Measurements from ENCODE around the gene SLC16A1.

SLC16A1 gene

DNA sequence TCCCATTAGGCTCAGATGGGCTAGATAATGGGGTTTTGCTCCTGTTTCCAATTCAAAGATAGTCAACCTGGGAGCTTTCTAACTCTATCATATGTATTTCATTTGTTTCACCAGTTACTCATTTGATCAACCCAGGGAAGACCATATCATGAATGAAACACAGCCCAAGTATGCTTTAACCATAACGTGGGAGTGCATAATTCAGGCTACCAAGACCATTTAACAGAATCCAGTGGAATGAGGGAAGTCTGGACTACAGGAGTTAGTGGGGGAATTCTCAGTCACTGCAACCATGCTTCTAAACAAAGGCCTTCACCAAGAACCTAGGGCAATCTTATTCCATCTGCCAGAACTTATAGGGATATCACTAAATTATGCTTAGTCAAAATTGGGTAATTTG, 15.0 kb upstream of the SLC16A1 start:
- no peak for DNase-seq (ENCODE audit: low spot score)

DNA sequence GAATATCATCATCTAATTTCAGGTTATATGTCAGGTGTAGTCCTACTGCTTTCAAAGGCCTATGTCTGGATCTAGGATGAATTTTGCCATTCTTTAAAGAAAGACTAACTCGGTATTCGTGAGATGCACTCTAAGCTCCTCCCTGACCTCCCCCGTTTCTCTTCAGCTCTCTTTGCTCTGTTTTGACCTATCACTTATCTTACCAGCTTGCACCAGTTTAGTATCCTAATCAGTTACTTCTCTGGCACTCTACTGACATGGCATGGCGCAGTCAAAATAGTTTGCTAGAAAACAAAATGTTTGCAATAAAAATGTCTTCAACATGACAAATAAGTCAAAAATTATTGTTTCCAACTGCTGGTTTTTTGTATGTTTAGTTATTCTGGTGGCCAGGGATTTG, 8.4 kb upstream of the SLC16A1 start:
- DNase-seq (ENCODE audit: low spot score), result no peak

DNA sequence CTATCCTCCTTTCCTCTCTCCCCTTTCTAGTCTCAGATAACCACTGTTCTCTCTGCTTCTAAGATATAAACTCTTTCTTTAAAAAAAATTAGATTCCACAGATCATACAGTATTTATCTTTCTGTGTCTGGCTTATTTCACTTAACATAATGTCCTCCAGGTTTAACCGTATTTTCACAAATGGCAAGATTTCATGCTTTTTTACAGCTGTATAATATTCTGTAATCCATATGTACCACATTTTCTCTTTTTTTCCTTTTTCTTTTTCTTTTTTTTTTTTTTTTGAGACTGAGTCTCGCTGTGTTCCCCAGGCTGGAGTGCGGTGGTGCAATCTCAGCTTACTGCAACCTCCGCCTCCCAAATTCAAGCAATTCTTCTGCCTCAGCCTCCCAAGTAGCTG, 5.1 kb upstream of the SLC16A1 start:
- DNase-seq (ENCODE audit: low spot score), result no peak

DNA sequence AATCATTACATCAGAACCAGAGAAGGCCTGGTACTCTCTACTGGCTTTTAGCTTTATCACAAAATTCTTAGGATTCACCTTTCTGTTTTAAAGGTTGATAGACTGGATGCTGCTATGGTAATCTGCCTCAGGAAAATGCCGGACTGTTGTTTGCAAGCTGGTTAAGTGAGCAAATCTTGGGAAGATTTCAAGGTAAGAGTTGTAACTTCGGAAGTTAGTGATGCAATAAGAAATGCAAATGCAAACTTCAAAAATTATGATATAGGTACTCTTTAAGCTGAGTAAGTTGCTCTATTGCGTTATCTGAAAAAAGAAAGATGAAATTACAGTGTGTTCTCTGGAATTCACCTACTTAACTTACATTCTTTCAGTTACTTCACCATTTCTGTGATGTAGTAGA, 4.4 kb upstream of the SLC16A1 start:
- DNase-seq (ENCODE audit: low spot score), result no peak

DNA sequence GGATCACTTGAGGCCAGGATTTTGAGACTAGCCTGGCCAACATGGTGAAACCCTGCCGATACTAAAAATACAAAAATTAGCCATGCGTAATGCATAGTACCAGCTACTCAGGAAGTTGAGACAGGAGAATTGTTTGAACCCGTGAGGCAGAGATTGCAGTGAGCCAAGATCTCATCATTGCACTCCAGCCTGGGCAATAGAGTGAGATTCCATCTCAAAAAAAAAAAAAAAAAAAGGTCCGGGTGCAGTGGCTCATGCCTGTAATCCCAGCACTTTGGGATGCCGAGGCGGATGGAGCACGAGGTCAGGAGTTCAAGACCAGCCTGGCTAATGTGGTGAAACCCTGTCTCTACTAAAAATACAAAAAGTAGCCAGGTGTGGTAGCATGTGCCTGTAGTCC, 2.2 kb upstream of the SLC16A1 start:
- peak; percentile 15 for DNase-seq (ENCODE audit: low spot score)

DNA sequence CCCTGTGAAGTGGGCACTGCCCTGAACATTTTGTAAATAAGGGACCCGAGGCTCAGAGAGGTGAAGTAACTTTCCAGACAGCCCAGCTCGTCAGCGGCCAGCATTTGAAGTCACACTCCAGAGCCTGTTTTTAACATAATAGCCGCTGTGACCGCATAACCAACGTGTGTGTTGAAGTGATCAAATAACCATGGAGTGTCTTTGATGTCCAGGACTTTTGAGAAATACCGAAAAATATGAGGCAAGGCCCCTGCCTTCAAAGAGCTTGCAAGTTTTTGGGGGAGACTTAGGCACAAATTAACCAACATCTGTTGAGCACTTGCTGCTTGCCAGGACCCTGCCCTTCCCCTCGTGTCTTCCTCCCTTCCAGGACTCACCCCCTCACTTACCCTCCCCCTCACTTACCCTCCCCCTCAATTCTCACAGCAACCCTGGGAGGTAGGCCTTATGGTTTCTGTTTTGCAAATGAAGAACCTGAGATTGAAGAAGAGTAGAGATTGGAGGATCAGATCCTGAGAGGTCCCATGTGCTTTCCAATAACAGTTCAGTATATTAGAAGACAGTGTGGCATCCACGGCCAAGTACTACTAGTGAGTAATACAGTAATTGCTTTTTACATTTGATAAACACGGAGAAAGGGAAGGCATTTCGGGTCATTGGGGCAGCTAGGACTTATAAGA, 1.3 kb upstream of the SLC16A1 start:
- peak; percentile 79 for DNase-seq (ENCODE audit: low spot score)

DNA sequence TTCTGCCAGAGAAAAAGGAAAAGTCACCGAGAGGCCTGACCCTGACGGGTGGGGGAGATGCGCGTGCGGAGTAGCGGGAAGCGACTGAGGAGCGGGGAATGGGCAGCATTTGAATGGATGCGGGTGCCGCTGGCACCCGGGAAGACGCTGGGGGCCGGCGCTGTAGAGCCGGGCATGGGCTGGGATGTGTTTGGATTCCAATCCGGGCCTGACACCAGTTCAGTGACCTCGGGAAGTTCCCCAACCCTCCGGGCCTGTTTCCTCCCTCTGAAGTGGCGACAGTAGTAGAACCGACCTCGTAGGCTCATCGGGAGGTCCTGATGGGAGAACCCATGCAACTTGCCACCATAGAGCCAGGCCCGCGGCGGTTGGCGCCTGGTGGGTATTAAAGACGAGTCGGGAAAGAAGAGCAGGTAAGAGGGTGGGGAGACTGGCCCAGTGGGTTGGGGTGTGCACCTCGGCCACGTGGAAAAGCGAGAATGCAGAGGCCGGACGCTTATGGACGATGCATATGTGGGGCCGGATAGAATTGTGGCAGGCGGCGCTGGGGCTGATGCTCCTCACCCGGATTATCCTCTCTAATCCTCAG, 642 bp upstream of the SLC16A1 start:
- DNase-seq (ENCODE audit: low spot score), result peak; percentile 50

DNA sequence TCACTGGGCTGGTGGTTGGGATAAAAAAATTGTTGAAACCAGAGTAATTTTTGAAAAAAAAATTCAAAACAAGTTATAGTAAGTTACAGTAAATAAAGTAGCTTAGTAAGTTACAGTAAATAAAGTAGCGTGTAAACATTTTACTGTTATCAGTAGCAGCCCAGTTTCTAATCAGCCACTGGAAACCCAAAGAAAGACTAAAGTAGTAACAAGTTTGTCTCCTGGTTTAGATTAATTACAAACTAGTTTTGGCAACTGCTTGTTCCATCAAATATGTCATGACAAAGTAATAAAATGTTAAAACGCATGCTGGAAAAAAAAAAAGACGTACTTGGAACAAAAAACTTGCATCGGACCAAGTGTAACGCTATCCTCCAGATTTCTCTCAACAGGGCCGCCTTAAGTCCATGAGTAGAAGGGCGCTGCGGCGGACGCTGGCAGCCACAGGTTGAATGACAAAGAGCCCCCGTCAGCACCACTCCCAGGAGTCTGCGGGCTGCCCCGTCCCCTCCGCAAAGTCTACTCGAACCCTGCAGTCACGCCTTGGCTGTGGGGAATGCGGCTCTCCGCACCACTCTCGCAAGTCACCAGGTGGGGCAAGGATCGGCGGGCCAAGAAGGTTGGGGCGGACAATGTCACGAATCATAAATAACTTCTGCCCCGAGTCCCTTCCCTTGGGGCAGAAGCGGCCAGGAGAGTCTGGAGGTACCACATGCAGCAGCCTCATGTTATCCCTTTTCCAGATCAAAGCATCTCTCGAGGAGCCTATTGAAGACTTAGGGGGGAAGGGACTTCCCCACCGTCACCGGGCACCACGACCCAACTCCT, 837 bp downstream of the SLC16A1 start:
- peak; percentile 66 for DNase-seq (ENCODE audit: low spot score)

DNA sequence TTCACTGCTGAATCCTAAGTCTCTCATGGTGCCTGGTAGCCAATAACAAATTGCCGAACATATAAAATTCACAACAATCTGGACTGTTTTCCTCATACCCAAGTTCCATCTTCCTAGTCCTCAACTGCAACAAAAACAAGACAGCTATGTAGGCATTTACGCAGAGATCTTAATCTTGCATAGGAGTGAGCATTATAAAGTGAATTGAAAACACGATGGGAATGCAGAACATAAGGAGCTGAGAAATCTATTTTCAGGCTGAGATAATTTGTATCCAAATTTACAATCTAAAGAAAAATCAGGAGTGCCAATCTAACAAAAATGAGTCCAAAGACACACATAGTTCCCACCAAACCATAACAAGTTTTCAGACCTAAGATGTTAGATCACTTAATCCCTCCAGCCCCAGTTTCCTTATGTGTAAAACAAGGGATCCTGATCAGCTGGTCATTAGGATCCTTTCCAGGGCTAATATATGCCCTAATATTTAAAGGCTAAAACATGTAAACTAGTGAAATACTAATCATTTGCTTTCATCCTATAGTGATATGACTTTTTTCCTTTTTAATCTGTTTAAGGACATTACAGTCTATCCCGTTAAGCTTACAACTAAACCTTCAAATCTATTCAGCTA, 1.9 kb downstream of the SLC16A1 start:
- peak; percentile 19 for DNase-seq (ENCODE audit: low spot score)

DNA sequence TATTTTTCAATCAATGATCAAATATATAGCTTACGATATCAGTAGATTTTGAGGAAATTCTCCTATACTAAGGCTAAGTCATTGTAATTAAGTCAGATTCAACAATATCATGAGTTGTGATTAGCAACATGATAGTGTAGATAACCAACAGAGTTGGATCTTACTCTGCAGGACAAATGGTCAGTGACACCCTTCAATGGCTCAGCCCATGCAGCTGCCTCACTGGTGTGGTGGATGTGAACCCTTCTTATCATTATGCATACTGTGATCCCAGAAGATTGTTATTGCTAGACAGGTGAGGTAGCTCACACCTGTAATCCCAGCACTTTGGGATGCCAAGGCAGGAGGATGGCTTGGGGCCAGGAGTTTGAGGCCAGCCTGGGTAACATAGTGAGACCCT, 5.6 kb downstream of the SLC16A1 start:
- DNase-seq (ENCODE audit: low spot score), result no peak

DNA sequence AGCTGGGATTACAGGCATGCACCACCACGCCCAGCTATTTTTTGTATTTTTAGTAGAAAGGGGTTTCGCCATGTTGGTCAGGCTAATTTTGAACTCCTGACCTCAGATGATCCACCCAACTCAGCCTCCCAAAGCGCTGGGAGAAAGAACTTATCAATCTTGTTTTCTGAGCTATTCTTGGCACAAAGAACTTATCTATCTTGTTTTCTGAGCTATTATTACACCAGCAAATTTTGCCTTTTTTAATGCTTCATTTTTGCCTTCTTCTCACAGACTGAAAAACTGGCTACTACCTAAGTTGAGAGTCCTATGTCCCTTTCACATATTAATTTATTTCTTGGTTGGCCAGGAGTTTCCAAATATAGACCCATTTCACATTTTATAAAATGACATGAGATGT, 9.3 kb downstream of the SLC16A1 start:
- DNase-seq (ENCODE audit: low spot score), result no peak

DNA sequence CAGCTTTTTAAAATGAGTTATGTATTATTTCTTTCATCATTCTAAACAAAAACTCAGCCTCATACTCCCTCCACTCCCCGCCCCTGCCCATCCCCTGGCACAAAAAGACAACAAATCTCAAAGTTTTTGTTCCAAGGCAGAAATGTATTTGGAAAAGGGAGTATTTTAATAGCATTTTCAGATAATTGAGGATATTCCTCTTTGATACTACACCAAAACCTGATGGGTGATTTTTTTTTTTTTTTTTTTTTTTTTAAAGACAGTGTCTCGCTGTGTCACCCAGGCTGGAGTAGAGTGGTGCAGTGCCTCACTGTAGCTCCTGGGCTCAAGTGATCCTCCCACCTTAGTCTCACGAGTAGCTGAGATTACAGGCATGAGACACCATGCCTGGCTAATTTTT, 16.2 kb downstream of the SLC16A1 start:
- DNase-seq (ENCODE audit: low spot score), result no peak

DNA sequence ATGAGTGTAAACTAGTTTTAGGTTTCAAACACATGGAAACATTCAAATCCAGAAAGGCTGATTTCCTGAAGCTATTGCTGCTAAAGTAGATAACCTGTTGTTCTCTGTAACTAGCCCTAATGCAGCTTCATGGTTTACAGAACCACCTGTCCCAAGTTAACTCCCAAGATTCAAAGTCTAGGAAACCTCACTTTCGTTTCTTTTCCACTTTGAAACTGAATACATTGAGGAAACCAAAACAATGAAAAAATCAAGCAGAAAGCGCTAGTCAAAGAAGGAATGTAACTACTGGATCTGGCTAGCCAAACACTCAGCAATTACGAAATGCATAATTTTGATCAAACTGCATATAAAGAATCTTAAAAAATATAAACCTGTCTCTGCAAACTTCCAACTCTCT, 17.8 kb downstream of the SLC16A1 start:
- DNase-seq (ENCODE audit: low spot score), result peak; percentile 10

DNA sequence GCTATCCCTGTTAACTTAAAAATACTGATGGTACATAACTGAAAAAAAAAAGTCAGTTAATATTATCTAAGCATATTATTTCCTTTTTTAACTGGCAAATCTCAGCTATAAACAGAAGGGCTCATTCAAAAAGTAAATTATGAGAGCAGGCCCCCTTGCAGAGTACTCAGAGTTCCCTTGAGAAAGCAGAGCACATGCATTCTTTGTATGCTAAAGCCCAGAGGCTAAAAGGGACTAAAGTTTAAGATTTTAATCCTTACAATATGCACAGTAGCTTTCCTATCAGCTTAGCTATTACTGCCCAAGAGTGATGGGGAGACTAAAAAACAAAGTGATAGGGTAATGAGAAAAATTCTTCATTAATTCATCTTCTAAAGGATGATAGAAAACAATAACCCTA, 18.5 kb downstream of the SLC16A1 start:
- DNase-seq (ENCODE audit: low spot score), result no peak

DNA sequence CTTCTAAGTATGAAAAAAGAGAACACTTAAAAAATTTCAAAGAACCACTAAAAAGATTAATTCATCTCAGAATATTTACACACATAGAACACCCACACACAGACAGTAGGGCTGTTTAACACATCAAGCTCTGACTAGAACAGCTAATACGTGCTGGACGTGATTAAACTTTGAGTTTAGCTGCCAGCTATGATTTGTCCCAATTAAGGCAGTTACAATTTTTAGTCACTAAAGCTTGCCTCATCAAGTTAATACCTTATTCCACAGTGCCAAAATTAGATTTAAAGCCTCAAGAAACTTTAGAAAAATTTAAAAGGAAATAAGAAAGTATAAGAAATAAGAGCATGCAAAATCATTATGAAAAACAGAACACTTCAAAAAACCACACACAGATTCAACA, 18.9 kb downstream of the SLC16A1 start:
- peak; percentile 34 for DNase-seq (ENCODE audit: low spot score)

DNA sequence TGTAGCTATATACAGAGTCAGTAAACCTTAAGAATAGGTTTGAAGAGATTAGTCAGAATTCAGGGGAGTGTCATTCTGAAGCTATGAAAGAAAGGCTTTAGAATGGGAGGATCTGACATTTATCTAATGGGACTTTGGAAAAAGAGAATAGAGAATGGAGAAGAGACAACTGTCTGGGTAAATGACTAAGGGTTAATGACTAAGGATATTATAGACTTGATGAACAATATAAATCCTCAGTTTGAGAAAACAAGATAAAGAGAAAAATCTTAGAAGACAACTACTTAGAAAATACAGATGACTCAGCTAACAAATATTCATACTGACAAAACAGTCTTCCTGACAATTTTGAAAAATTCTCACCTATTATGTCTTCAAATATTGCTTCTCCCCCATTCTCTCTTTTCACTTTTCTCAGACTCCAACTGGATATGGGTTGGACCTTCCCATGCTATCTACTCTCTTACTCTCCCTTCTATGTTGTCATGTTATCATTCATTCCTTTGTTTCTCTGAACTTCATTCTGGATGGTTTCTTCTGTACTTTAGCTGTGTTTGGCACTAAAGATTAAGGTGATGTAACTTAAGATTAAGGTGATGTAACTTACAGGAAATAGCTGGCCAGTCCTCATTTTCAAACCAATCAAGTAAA, 20.4 kb downstream of the SLC16A1 start:
- no peak for DNase-seq (ENCODE audit: low spot score)

DNA sequence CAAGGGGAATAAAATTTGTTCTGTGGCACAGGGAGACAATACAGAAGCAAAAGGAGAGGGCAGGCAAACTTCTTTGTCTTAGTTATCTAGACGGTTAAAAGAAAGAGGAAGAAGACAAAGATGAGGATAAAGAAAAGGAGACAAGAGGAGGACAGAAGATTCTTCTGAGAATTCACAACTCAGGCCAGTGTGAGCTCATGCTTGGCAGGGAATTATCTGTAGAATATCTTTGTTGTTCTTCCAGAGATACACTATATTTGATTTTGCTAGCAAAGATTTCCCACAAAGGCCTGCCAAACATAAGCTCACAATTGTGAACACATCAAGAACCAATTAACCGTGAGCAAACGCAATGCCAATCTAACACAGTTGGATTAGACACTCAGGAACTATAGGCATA, 21.4 kb downstream of the SLC16A1 start:
- no peak for DNase-seq (ENCODE audit: low spot score)

DNA sequence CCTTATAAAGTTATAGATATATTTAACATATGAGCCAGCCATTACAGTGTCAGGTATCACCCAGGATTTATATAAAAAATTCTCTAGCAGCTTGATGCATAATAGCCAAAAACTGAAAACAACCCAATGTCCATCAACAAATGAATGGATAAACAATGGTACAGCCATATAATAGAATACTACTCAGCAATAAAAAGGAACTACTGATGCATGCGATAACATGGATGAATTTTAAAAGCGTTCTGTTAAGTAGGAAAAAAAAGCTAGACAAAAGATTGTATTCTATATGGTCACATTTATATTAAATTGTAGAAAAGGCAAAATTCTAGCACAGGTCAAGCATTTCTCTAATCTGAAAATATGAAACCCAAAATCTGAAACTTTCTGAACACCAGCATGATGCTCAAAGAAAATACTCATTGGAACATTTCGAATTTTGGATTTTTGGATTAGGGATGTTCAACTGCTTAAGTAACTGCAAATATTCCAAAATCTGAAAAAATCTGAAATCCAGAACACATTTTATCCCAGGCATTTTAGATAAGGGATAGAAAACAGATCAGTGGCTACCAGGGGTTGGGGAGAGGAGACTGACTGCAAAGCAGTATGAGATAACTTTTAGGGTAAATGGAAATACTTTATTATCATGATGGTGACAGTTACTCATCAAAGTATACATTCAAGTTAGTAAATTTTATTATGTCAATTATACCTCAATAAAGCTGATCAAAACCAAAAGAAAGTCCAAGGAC, 22.0 kb downstream of the SLC16A1 start:
- no peak for DNase-seq (ENCODE audit: low spot score)

DNA sequence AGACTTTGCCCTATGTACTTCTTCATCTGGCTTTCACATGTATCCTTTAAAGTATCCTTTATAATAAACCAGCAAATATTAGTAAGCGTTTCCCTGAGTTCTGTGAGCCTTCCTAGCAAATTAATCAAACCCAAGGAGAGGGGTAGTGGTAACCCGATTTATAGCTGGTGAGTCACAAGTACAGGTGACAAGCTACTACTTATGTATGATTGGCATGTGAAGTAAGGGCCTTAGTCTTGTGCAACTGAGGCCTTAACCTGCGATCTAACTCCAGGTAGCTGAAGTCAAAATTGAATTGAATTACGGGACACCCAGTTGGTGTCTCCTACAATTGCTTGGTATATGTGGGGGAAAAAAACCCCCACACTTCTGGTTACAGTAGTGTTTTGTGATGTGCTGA, 26.0 kb downstream of the SLC16A1 start:
- no peak for DNase-seq (ENCODE audit: low spot score)

DNA sequence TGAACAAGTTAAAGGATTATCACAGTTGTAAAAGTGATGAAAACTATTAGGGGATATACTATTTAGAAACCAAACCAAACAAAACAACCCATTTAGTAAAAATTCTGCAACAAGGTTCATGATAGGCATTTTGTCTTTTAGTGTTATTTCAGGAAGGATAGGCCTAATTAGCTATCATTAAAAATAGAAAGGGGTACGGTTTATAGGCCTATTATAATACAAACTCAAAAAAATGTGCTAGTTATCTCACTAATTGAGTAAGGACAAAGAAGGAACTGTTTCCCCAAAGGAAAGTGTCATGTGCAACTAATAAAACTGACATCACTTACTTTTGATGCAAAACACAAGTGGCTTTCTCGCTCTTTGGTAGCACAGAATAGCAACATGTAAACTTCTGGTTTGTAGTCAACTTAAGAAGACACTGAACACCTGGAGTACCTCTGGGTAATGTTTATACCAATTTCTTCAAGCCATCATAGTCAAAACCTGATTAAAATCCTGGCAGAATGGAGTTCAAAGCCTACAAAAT, 28.5 kb downstream of the SLC16A1 start:
- no peak for DNase-seq (ENCODE audit: low spot score)

DNA sequence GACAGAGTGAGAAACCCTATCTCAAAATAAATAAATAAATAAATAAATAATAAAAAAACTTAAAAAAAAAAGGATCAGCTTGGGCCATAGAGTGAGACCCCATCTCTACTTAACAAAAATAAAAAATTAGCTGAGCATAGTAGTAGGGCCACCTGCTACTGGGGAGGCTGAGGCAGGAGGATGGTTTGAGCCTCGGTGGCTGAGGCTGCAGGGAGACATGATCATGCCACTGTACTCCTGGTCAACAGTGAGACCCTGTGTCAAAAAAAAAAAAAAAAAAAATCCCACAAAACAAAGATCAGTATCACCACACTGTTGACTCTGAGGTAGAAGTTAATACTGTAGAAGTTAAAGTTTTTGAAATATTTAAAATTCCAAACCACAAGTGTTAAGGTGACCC, 29.1 kb downstream of the SLC16A1 start:
- no peak for DNase-seq (ENCODE audit: low spot score)

Measured in cerebellar cortex (tissue), 1 donor.